ENCODE results near the gene UCN. TPM values are rescaled to one million over a fixed set of nuclear protein-coding genes. Genes with fewer than 3 reads are reported as not detected.

UCN gene
- total and polyA plus RNA-seq, 10 of the 15 experiments (the other 5 are each of a cell fraction or from before 2014, with no cell fraction given), result 0.10 to 3.8 (median 1.1) TPM; not detected in 1

DNA sequence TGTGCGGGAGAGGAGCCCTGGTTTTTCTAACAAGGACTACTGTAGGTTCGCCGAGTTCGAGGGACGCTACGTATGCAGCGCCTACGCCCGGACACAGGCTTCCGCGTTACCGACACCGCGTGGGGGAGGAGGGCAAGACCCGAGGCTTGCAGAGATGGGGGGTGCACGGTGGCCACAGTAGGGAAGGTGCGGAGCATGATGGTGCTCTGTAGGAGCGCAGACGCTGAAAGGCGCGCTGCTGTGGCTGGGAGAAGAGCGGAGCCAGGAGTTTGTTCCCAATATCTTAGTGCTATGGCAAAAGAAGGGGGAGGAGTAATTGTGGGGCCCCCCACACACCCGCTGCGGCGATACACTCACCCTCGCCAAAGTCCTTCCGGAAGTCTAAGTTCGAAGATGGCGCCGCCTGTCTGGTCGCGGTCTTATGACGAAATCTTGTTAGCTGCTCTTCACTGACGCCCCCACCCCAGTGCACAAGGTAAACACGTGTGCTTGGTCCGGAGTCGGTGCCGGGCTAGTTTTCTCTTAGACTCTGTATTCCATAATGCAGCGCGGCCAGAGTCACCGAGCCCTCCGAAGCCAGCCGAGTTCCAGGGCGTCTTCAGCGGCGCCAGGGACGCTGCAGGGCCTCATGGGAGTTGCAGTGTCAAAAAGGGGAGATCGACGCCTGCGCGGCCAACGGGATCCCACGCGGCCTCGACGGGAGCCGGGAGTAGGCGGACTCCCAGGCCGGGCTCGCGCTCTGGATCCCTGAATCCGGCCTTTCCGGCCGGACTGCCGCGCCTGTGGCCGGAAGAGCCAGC, 48.3 kb upstream of the UCN start, which contains the start of gene GTF3C2 (continued):
- TF ChIP-seq BHLHE40 (IDR thresholded peaks at IDR 0.05; ENCODE audit: borderline replicate concordance in 1 of 2, low read depth in 2 of 2, low read length in 1 of 2), result peak in 1 of 2 experiments; percentile 81
- TF ChIP-seq CBX5 (IDR thresholded peaks at IDR 0.05; ENCODE audit: low read depth), result no peak
- TF ChIP-seq, protein P1, sequence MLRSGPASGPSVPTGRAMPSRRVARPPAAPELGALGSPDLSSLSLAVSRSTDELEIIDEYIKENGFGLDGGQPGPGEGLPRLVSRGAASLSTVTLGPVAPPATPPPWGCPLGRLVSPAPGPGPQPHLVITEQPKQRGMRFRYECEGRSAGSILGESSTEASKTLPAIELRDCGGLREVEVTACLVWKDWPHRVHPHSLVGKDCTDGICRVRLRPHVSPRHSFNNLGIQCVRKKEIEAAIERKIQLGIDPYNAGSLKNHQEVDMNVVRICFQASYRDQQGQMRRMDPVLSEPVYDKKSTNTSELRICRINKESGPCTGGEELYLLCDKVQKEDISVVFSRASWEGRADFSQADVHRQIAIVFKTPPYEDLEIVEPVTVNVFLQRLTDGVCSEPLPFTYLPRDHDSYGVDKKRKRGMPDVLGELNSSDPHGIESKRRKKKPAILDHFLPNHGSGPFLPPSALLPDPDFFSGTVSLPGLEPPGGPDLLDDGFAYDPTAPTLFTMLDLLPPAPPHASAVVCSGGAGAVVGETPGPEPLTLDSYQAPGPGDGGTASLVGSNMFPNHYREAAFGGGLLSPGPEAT (IDR thresholded peaks at IDR 0.05; ENCODE audit: low read depth), result peak; percentile 93
- TF ChIP-seq, protein P2, sequence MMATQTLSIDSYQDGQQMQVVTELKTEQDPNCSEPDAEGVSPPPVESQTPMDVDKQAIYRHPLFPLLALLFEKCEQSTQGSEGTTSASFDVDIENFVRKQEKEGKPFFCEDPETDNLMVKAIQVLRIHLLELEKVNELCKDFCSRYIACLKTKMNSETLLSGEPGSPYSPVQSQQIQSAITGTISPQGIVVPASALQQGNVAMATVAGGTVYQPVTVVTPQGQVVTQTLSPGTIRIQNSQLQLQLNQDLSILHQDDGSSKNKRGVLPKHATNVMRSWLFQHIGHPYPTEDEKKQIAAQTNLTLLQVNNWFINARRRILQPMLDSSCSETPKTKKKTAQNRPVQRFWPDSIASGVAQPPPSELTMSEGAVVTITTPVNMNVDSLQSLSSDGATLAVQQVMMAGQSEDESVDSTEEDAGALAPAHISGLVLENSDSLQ (IDR thresholded peaks at IDR 0.05), result peak; percentile 62
- TF ChIP-seq, protein P3, sequence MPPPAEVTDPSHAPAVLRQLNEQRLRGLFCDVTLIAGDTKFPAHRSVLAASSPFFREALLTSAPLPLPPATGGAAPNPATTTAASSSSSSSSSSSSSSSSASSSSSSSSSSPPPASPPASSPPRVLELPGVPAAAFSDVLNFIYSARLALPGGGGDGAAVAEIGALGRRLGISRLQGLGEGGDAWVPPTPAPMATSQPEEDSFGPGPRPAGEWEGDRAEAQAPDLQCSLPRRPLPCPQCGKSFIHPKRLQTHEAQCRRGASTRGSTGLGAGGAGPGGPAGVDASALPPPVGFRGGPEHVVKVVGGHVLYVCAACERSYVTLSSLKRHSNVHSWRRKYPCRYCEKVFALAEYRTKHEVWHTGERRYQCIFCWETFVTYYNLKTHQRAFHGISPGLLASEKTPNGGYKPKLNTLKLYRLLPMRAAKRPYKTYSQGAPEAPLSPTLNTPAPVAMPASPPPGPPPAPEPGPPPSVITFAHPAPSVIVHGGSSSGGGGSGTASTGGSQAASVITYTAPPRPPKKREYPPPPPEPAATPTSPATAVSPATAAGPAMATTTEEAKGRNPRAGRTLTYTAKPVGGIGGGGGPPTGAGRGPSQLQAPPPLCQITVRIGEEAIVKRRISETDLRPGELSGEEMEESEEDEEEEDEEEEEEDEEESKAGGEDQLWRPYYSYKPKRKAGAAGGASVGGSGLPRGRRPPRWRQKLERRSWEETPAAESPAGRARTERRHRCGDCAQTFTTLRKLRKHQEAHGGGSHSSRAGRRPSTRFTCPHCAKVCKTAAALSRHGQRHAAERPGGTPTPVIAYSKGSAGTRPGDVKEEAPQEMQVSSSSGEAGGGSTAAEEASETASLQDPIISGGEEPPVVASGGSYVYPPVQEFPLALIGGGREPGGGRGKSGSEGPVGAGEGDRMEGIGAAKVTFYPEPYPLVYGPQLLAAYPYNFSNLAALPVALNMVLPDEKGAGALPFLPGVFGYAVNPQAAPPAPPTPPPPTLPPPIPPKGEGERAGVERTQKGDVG (CRISPR knock-in tag; IDR thresholded peaks at IDR 0.05), result no peak
- no peak for TF ChIP-seq ZNF207 (IDR thresholded peaks at IDR 0.05; ENCODE audit: borderline replicate concordance)
- peak; percentile 77 to 81; a peak in 3 of 4 replicates for TF ChIP-seq IKZF2 (IDR thresholded peaks at IDR 0.05)
- TF ChIP-seq BCL11A (IDR thresholded peaks at IDR 0.05; ENCODE audit: low read depth, low read length), result no peak
- peak; percentile 73; the same call in 1 of the 2 replicates for TF ChIP-seq RAD51 (IDR thresholded peaks at IDR 0.05)
- TF ChIP-seq, protein P4, sequence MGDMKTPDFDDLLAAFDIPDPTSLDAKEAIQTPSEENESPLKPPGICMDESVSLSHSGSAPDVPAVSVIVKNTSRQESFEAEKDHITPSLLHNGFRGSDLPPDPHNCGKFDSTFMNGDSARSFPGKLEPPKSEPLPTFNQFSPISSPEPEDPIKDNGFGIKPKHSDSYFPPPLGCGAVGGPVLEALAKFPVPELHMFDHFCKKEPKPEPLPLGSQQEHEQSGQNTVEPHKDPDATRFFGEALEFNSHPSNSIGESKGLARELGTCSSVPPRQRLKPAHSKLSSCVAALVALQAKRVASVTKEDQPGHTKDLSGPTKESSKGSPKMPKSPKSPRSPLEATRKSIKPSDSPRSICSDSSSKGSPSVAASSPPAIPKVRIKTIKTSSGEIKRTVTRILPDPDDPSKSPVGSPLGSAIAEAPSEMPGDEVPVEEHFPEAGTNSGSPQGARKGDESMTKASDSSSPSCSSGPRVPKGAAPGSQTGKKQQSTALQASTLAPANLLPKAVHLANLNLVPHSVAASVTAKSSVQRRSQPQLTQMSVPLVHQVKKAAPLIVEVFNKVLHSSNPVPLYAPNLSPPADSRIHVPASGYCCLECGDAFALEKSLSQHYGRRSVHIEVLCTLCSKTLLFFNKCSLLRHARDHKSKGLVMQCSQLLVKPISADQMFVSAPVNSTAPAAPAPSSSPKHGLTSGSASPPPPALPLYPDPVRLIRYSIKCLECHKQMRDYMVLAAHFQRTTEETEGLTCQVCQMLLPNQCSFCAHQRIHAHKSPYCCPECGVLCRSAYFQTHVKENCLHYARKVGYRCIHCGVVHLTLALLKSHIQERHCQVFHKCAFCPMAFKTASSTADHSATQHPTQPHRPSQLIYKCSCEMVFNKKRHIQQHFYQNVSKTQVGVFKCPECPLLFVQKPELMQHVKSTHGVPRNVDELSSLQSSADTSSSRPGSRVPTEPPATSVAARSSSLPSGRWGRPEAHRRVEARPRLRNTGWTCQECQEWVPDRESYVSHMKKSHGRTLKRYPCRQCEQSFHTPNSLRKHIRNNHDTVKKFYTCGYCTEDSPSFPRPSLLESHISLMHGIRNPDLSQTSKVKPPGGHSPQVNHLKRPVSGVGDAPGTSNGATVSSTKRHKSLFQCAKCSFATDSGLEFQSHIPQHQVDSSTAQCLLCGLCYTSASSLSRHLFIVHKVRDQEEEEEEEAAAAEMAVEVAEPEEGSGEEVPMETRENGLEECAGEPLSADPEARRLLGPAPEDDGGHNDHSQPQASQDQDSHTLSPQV (IDR thresholded peaks at IDR 0.05), result no peak
- TF ChIP-seq SREBF2 (IDR thresholded peaks at IDR 0.05; ENCODE audit: low read length), result no peak
- TF ChIP-seq, protein P5, sequence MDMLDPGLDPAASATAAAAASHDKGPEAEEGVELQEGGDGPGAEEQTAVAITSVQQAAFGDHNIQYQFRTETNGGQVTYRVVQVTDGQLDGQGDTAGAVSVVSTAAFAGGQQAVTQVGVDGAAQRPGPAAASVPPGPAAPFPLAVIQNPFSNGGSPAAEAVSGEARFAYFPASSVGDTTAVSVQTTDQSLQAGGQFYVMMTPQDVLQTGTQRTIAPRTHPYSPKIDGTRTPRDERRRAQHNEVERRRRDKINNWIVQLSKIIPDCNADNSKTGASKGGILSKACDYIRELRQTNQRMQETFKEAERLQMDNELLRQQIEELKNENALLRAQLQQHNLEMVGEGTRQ (IDR thresholded peaks at IDR 0.05; ENCODE audit: borderline replicate concordance, low read depth, low read length), result peak; percentile 23; the same call in 1 of the 2 replicates
- TF ChIP-seq CREB1 (IDR thresholded peaks at IDR 0.05; ENCODE audit: low read depth), result peak; percentile 98
- TF ChIP-seq, protein P6, sequence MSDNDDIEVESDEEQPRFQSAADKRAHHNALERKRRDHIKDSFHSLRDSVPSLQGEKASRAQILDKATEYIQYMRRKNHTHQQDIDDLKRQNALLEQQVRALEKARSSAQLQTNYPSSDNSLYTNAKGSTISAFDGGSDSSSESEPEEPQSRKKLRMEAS (IDR thresholded peaks at IDR 0.05; ENCODE audit: low read depth, low read length), result peak; percentile 96
- no peak for TF ChIP-seq EZH2 (IDR thresholded peaks at IDR 0.05; ENCODE audit: borderline replicate concordance, control insufficient read depth, low read depth, low read length)
- TF ChIP-seq MTA2 (IDR thresholded peaks at IDR 0.05; ENCODE audit: low read depth), result no peak
- no peak for TF ChIP-seq NFXL1 (IDR thresholded peaks at IDR 0.05; ENCODE audit: borderline replicate concordance)

Measured in GM12878 (cell line).